Activated T-cell treated with anti-CD3 and anti-CD28 coated beads, Interleukin-2, amount 50 U/mL, for 24 hours (primary cell): Measurements from ENCODE around the gene LHX4.

Experiments
- DNase-seq: peaks from one replicate; pipeline ENCODE4 v3.0.0-alpha.2; 2020
- H3K27ac Mint-ChIP-seq: 2 replicates; pipeline ENCODE4 v1.8.0; 2020; ENCODE audit warnings: mild to moderate bottlenecking, mixed read lengths
- H3K27me3 Mint-ChIP-seq: 2 replicates; pipeline ENCODE4 v1.8.0; 2020; ENCODE audit warnings: mixed read lengths
- H3K36me3 Mint-ChIP-seq: 2 replicates; pipeline ENCODE4 v1.8.0; 2020; ENCODE audit warnings: low read depth, mixed read lengths
- H3K4me1 Mint-ChIP-seq: 2 replicates; pipeline ENCODE4 v1.8.0; 2020; ENCODE audit warnings: low read depth, mixed read lengths
- H3K4me3 Mint-ChIP-seq: 2 replicates; pipeline ENCODE4 v1.8.0; 2020; ENCODE audit warnings: mild to moderate bottlenecking, moderate library complexity, mixed read lengths
- H3K9me3 Mint-ChIP-seq: 2 replicates; pipeline ENCODE4 v1.8.0; 2020; ENCODE audit warnings: mixed read lengths

The LHX4 gene

GRCh38 chr1:180261030-180261429 lies 31.0 kb downstream of the LHX4 start:
- H3K4me3 Mint-ChIP-seq: no peak overlapping the region
- no peaks in the 10 kb centered on the region for H3K4me1 Mint-ChIP-seq
- H3K27ac Mint-ChIP-seq: no peak overlapping the region
- peaks cover 26% of the 10 kb centered on the region for H3K27me3 Mint-ChIP-seq
- no peaks in the 10 kb centered on the region for H3K9me3 Mint-ChIP-seq
- H3K36me3 Mint-ChIP-seq: no peaks in the 10 kb centered on the region
- no peak for DNase-seq

- no peak for DNase-seq
- H3K36me3 Mint-ChIP-seq: no peaks in the 10 kb centered on the region
- H3K4me1 Mint-ChIP-seq: no peaks in the 10 kb centered on the region
- no peaks in the 10 kb centered on the region for H3K9me3 Mint-ChIP-seq
- no peak overlapping the region for H3K27ac Mint-ChIP-seq
- H3K4me3 Mint-ChIP-seq: no peak overlapping the region
- peaks cover 19% of the 10 kb centered on the region for H3K27me3 Mint-ChIP-seq
These were observed 31.6 kb downstream of the LHX4 start for GRCh38 chr1:180261524-180262155.

- Mint-ChIP-seq H3K4me3 (no peak overlapping the region), H3K36me3 (no peaks in the 10 kb centered on the region), H3K27me3 (peaks cover 9% of the 10 kb centered on the region), H3K27ac (no peak overlapping the region), H3K9me3 (no peaks in the 10 kb centered on the region), H3K4me1 (no peaks in the 10 kb centered on the region)
- DNase-seq: no peak
These were observed 32.8 kb downstream of the LHX4 start for GRCh38 chr1:180262628-180263488.

- no peak overlapping the region for H3K27ac Mint-ChIP-seq
- H3K27me3 Mint-ChIP-seq: peaks cover 7% of the 10 kb centered on the region
- no peak overlapping the region for H3K4me3 Mint-ChIP-seq
- DNase-seq: no peak
- H3K4me1 Mint-ChIP-seq: no peaks in the 10 kb centered on the region
- no peaks in the 10 kb centered on the region for H3K9me3 Mint-ChIP-seq
- H3K36me3 Mint-ChIP-seq: no peaks in the 10 kb centered on the region
These were observed 34.5 kb downstream of the LHX4 start for GRCh38 chr1:180264595-180264994.

GRCh38 chr1:180265201-180265600 lies 35.1 kb downstream of the LHX4 start:
- Mint-ChIP-seq H3K27me3 (peaks cover under 1% of the 10 kb centered on the region), H3K9me3 (no peaks in the 10 kb centered on the region), H3K36me3 (no peaks in the 10 kb centered on the region), H3K4me1 (no peaks in the 10 kb centered on the region), H3K4me3 (no peak overlapping the region), H3K27ac (no peak overlapping the region)
- DNase-seq: no peak

GRCh38 chr1:180265871-180266270 lies 35.8 kb downstream of the LHX4 start:
- DNase-seq: no peak
- no peak overlapping the region for H3K27ac Mint-ChIP-seq
- H3K4me1 Mint-ChIP-seq: no peaks in the 10 kb centered on the region
- peaks cover 2% of the 10 kb centered on the region for H3K36me3 Mint-ChIP-seq
- H3K27me3 Mint-ChIP-seq: no peaks in the 10 kb centered on the region
- H3K4me3 Mint-ChIP-seq: no peak overlapping the region
- no peaks in the 10 kb centered on the region for H3K9me3 Mint-ChIP-seq

GRCh38 chr1:180266275-180267210 lies 36.5 kb downstream of the LHX4 start:
- H3K4me1 Mint-ChIP-seq: no peaks in the 10 kb centered on the region
- H3K27ac Mint-ChIP-seq: no peak overlapping the region
- H3K36me3 Mint-ChIP-seq: peaks cover 3% of the 10 kb centered on the region
- H3K4me3 Mint-ChIP-seq: no peak overlapping the region
- no peaks in the 10 kb centered on the region for H3K27me3 Mint-ChIP-seq
- no peak for DNase-seq
- no peaks in the 10 kb centered on the region for H3K9me3 Mint-ChIP-seq

GRCh38 chr1:180267211-180267561 lies 37.1 kb downstream of the LHX4 start:
- Mint-ChIP-seq H3K27ac (no peak overlapping the region), H3K36me3 (peaks cover 3% of the 10 kb centered on the region), H3K27me3 (no peaks in the 10 kb centered on the region), H3K4me1 (no peaks in the 10 kb centered on the region), H3K4me3 (no peak overlapping the region), H3K9me3 (no peaks in the 10 kb centered on the region)
- DNase-seq: no peak

GRCh38 chr1:180267761-180268555 lies 37.9 kb downstream of the LHX4 start:
- H3K9me3 Mint-ChIP-seq: no peaks in the 10 kb centered on the region
- H3K36me3 Mint-ChIP-seq: peaks cover 3% of the 10 kb centered on the region
- no peak overlapping the region for H3K4me3 Mint-ChIP-seq
- H3K27me3 Mint-ChIP-seq: no peaks in the 10 kb centered on the region
- H3K27ac Mint-ChIP-seq: peak overlapping the region; percentile 13
- no peak for DNase-seq
- H3K4me1 Mint-ChIP-seq: no peaks in the 10 kb centered on the region

- no peak for DNase-seq
- no peak overlapping the region for H3K4me3 Mint-ChIP-seq
- peak overlapping the region; percentile 13 for H3K27ac Mint-ChIP-seq
- no peaks in the 10 kb centered on the region for H3K4me1 Mint-ChIP-seq
- H3K27me3 Mint-ChIP-seq: no peaks in the 10 kb centered on the region
- H3K36me3 Mint-ChIP-seq: peaks cover 7% of the 10 kb centered on the region
- no peaks in the 10 kb centered on the region for H3K9me3 Mint-ChIP-seq
These were observed 38.6 kb downstream of the LHX4 start for GRCh38 chr1:180268556-180269075.

- H3K36me3 Mint-ChIP-seq: peaks cover 20% of the 10 kb centered on the region
- no peak for DNase-seq
- no peaks in the 10 kb centered on the region for H3K4me1 Mint-ChIP-seq
- H3K27ac Mint-ChIP-seq: no peak overlapping the region
- no peaks in the 10 kb centered on the region for H3K27me3 Mint-ChIP-seq
- H3K9me3 Mint-ChIP-seq: no peaks in the 10 kb centered on the region
- no peak overlapping the region for H3K4me3 Mint-ChIP-seq
These were observed 39.8 kb downstream of the LHX4 start for GRCh38 chr1:180269645-180270529.

- H3K36me3 Mint-ChIP-seq: peaks cover 28% of the 10 kb centered on the region
- DNase-seq: no peak
- H3K4me3 Mint-ChIP-seq: no peak overlapping the region
- H3K27ac Mint-ChIP-seq: peak overlapping the region; percentile 64
- no peaks in the 10 kb centered on the region for H3K4me1 Mint-ChIP-seq
- no peaks in the 10 kb centered on the region for H3K9me3 Mint-ChIP-seq
- no peaks in the 10 kb centered on the region for H3K27me3 Mint-ChIP-seq
These were observed 40.6 kb downstream of the LHX4 start for GRCh38 chr1:180270530-180271271.
